IPS-18a (cell line): Measurements from ENCODE around the gene SRPK3.

ENCODE experiments used
- H3K27ac ChIP-seq: one replicate; pipeline ENCODE4 v1.5.1; 2013; ENCODE audit warnings: low read length
- H3K27me3 ChIP-seq: one replicate; pipeline ENCODE4 v1.6.1; 2013; ENCODE audit warnings: mild to moderate bottlenecking, low read length; ENCODE audit not compliant: control insufficient read depth, insufficient read depth
- H3K36me3 ChIP-seq: one replicate; pipeline ENCODE4 v1.6.1; 2013; ENCODE audit warnings: low read depth, low read length; ENCODE audit not compliant: control insufficient read depth
- H3K4me1 ChIP-seq: one replicate; pipeline ENCODE4 v1.6.1; 2013; ENCODE audit warnings: low read depth, low read length; ENCODE audit not compliant: control insufficient read depth
- H3K4me3 ChIP-seq: one replicate; pipeline ENCODE4 v1.5.1; 2013; ENCODE audit warnings: low read length
- H3K9ac ChIP-seq: one replicate; pipeline ENCODE4 v1.6.1; 2013; ENCODE audit warnings: mild to moderate bottlenecking, low read length, moderate library complexity
- H3K9me3 ChIP-seq: one replicate; pipeline ENCODE4 v1.6.1; 2013; ENCODE audit warnings: low read depth, low read length; ENCODE audit not compliant: control insufficient read depth

The SRPK3 gene, protein sequence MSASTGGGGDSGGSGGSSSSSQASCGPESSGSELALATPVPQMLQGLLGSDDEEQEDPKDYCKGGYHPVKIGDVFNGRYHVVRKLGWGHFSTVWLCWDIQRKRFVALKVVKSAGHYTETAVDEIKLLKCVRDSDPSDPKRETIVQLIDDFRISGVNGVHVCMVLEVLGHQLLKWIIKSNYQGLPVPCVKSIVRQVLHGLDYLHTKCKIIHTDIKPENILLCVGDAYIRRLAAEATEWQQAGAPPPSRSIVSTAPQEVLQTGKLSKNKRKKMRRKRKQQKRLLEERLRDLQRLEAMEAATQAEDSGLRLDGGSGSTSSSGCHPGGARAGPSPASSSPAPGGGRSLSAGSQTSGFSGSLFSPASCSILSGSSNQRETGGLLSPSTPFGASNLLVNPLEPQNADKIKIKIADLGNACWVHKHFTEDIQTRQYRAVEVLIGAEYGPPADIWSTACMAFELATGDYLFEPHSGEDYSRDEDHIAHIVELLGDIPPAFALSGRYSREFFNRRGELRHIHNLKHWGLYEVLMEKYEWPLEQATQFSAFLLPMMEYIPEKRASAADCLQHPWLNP

DNA sequence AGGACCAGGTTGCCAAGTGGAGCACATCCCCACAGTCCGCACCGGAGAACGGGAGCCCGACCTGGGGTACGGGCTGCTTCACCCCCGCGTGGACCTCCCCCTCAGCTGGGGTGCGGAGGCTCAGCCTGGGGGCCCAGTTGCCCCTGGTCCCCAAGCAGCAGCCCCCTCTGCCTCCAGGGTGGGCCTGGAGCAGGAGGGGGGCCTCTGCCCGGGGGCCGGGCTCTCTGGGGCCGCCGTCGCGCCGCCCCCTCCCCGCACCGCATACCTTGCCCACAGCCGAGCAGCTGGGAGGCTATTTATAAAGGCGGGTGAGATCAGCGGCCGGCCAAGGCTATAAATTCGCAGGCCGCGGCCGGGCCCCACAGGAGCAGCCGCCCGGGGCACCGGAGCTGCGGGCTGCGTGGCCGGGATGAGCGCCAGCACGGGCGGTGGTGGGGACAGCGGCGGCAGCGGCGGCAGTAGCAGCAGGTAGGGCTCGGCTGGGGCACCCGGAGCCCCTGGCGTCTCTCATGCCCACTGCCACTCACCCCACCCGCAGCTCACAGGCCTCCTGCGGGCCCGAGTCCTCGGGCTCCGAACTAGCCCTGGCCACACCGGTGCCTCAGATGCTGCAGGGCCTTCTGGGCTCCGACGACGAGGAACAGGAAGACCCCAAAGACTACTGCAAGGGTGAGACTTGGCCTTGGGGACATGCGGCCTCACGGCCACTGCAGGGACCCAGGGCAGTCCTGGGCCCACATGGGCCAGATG, at the start of gene SRPK3:
SRPK3 (plus strand) TSS at position 364 of the 750 bp plus-strand sequence; CDS start at position 410, 46 bp downstream.
- Histone ChIP-seq H3K4me1 (no peaks in the 10 kb centered on the region), H3K36me3 (peaks cover 4% of the 10 kb centered on the region), H3K27ac (no peak within 1 kb of the TSS), H3K9ac (no peak within 1 kb of the TSS), H3K27me3 (no peaks in the 10 kb centered on the region), H3K4me3 (no peak within 1 kb of the TSS), H3K9me3 (no peaks in the 10 kb centered on the region)

DNA sequence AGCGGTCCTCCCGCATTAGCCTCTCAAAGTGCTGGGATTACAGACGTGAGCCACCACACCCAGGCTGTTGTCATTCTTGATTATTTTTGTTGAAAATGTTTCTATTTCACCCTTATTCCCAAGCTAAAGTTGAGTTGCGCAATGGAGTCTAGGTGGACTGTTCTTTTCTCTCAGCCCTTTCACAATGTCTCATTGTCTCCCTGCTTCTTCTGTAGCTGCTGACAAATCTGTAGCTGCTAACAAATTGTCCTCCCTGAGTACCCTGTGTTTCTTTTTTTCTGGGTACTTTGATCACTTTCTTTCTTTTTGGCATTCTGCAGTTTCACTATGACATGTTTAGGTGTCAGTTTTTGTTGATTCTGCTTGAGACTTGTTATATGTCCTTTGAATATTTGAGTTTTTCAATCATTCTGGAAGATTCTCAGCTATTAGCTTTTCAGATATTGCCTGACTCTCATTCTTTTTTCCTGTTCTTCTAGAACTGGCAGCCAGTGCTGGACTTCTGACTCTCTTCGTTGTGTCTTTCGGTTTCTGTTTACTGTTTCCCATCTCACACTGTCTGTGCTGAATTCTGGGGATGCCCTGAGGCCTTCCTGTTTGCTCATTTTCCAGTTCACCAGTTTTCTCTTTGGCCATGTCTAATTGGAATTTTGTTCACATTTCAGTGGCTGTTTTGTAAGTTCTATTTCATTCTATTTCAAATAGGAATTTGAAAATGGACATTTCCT, 49.6 kb upstream of the SRPK3 start:
- Histone ChIP-seq H3K9ac (no peak overlapping the region), H3K27me3 (no peaks in the 10 kb centered on the region), H3K27ac (no peak overlapping the region), H3K4me1 (peaks cover 10% of the 10 kb centered on the region), H3K36me3 (no peaks in the 10 kb centered on the region), H3K4me3 (no peak overlapping the region), H3K9me3 (peaks cover 9% of the 10 kb centered on the region)

DNA sequence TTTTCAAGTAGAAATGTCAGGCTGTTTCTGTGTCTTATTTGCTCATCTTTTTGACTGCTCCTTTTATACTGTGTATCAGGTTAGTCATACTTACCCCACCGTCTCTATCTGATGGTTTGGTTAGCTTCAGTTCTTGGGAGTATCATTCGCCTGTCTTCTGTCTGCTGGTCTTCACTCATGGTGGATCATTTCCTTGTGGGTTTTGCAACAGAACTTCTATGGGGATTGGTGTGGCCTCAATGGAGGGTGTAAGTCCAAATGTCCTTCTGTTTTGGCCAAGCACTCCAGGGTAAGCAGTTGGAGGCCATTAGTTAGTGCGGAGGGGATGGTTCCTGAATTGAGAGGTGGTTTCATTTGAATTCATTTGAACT, 49.0 kb upstream of the SRPK3 start:
- H3K27ac ChIP-seq = no peak overlapping the region
- no peaks in the 10 kb centered on the region for H3K36me3 ChIP-seq
- H3K9ac ChIP-seq = no peak overlapping the region
- H3K27me3 ChIP-seq = no peaks in the 10 kb centered on the region
- H3K4me3 ChIP-seq = no peak overlapping the region
- peaks cover 9% of the 10 kb centered on the region for H3K9me3 ChIP-seq
- peaks cover 10% of the 10 kb centered on the region for H3K4me1 ChIP-seq

DNA sequence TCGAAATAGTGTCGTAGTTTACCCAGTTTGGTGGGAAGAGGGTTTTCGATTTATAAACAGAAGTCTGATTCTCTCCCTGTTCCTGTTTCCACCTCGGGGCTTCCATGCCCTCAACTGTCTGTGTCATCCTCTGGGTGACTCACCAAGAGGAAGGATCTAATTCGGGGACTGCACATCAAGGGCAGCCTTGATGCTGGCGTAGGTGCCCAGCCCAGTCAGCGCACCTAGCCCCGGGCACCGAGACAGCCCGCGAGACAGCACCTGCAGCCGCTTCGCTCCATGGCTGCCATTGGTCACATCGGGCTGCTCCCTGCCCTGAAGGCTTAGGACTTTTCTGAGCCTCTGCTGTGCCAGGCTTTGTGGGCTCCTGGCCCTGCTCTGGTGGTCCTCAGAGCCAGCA, 48.4 kb upstream of the SRPK3 start:
- H3K9me3 ChIP-seq = peaks cover 9% of the 10 kb centered on the region
- no peak overlapping the region for H3K9ac ChIP-seq
- H3K36me3 ChIP-seq = no peaks in the 10 kb centered on the region
- H3K4me3 ChIP-seq = no peak overlapping the region
- no peaks in the 10 kb centered on the region for H3K27me3 ChIP-seq
- no peak overlapping the region for H3K27ac ChIP-seq
- H3K4me1 ChIP-seq = peaks cover 4% of the 10 kb centered on the region

DNA sequence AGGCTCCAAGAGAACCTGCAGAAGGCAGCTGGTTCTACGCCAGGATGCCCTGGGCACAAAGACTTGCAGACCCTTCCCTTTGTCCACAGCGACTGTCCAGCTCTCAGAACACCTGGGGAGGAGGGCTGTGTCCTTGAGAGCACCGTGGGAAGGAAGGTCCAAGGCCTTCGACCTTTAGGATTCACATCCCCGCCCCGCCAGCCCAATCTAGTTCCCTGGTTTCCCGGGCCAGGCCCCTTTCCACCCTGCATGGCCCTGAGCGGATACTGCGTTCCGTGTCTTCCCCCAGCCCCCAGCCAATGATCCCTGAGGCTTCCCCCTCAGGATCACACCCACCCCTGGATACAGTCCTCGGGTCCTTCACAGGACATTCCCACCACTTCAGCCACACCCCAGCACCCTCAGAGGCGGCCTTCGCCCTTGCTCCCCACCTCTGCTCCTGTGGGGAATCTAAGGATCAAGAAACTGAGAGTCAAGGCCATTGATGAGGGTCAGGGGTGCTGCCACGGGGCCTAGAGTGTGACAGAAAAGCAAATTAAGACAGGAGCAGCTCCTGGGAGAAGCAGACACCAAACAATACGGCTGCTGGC, 47.1 kb upstream of the SRPK3 start:
- peaks cover 7% of the 10 kb centered on the region for H3K9me3 ChIP-seq
- no peaks in the 10 kb centered on the region for H3K4me1 ChIP-seq
- no peaks in the 10 kb centered on the region for H3K36me3 ChIP-seq
- H3K27me3 ChIP-seq = no peaks in the 10 kb centered on the region
- no peak overlapping the region for H3K4me3 ChIP-seq
- no peak overlapping the region for H3K9ac ChIP-seq
- H3K27ac ChIP-seq = no peak overlapping the region

DNA sequence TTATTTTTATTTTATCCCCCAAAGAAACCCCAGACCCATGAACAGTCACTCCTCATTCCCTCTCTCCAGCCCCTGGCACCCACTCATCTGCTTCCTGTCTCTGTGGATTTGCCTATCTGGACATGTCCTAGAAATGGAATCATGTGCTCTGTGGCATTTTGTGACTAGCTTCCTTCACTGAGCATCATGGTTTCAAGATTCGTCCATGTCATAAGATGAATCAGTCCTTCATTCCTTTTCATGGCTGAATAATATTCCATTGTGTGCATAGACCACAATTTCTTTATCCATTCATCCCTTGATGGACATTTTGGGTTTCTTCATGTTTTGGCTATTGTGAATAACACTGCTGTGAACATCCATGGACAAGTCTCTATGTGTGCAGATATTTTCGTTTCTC, 46.0 kb upstream of the SRPK3 start:
- Histone ChIP-seq H3K9ac (no peak overlapping the region), H3K27ac (no peak overlapping the region), H3K36me3 (no peaks in the 10 kb centered on the region), H3K27me3 (no peaks in the 10 kb centered on the region), H3K4me3 (no peak overlapping the region), H3K4me1 (no peaks in the 10 kb centered on the region), H3K9me3 (peaks cover 4% of the 10 kb centered on the region)

DNA sequence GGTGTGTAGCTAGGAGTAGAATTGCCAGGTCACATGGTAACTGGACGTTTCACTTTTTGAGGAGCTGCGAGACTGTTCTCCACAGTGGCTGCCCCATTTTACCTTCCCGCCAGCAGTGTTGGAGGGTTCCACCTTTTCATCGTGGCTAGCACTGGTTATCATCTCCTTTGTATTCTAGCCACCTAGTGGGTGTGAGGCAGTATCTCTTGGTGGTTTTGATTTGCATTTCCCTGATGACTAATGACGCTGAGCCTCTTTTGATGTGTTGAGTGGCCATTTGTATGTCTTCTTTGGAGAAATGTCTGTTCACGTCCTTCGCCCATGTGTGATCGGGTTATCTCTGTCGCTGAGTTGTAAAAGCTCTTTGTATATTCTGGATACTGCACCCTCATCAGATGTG, 45.6 kb upstream of the SRPK3 start:
- peaks cover 4% of the 10 kb centered on the region for H3K9me3 ChIP-seq

DNA sequence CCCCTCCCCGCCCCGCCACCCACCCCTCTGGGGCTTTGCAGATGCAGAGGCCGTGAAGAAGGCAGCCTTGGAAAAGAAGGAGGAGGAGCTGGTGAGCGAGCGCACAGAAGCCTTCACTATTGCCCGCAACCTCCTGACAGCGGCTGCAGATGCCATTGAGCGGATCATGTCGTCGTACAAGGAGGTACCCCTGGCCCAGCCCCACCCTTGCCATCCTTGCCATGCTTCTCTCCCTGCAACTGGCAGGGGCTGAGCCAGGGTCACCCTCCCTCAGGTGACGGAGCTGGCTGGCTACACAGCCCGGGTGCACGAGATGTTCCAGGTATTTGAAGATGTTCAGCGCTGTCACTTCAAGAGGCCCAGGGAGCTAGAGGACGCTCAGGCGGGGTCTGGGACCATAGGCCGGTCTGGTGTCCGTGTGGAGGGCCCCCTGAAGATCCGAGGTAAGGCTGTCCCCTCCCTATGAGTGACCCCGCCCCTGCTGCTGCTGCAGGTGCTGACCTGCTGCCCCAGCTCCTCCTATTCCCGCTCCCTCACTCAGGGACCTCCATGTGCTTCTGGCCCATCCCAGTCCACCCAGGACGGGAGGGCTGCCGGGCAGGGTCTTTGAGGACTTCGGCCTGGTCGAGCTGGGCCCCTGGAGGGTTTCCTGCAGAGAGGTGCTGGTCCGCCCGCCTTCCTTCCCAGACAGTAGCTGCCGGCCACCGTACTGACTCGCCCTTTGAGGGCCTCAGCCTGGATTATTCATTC, 44.6 kb upstream of the SRPK3 start:
- Histone ChIP-seq H3K9ac (no peak overlapping the region), H3K27me3 (no peaks in the 10 kb centered on the region), H3K9me3 (peaks cover 3% of the 10 kb centered on the region), H3K4me1 (no peaks in the 10 kb centered on the region), H3K27ac (no peak overlapping the region), H3K36me3 (no peaks in the 10 kb centered on the region), H3K4me3 (no peak overlapping the region)

More for the DNA sequence above, 45.6 kb upstream of the SRPK3 start:
- H3K4me1 ChIP-seq = no peaks in the 10 kb centered on the region
- no peak overlapping the region for H3K4me3 ChIP-seq
- no peak overlapping the region for H3K9ac ChIP-seq
- H3K36me3 ChIP-seq = no peaks in the 10 kb centered on the region
- no peaks in the 10 kb centered on the region for H3K27me3 ChIP-seq
- no peak overlapping the region for H3K27ac ChIP-seq

DNA sequence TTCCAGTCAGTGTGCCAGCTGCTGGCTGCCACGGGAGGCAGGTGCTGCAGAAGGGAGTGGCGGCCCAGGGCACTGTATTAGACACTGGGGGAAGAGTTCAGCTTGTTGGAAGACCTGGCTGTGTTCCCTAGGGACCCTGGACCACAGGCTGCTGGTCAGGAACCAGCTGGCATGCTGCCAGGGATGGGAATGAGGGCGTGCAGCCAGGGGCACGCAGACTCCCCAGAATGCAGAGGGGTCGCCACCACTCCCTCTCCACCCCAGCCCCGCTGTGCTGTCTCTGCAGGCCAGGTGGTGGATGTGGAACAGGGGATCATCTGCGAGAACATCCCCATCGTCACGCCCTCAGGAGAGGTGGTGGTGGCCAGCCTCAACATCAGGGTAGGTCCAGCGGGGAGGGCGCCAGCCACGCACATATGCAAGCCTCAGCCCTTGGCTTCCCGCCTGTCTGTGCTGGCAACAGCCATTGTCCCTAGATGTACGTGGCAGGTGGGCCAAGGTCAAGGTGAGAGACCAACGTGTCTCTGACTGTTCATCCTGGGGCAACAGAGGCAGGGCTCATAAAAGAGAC, 43.9 kb upstream of the SRPK3 start:
- no peak overlapping the region for H3K9ac ChIP-seq
- no peak overlapping the region for H3K4me3 ChIP-seq
- no peak overlapping the region for H3K27ac ChIP-seq
- no peaks in the 10 kb centered on the region for H3K4me1 ChIP-seq
- no peaks in the 10 kb centered on the region for H3K36me3 ChIP-seq
- H3K9me3 ChIP-seq = no peaks in the 10 kb centered on the region
- no peaks in the 10 kb centered on the region for H3K27me3 ChIP-seq

DNA sequence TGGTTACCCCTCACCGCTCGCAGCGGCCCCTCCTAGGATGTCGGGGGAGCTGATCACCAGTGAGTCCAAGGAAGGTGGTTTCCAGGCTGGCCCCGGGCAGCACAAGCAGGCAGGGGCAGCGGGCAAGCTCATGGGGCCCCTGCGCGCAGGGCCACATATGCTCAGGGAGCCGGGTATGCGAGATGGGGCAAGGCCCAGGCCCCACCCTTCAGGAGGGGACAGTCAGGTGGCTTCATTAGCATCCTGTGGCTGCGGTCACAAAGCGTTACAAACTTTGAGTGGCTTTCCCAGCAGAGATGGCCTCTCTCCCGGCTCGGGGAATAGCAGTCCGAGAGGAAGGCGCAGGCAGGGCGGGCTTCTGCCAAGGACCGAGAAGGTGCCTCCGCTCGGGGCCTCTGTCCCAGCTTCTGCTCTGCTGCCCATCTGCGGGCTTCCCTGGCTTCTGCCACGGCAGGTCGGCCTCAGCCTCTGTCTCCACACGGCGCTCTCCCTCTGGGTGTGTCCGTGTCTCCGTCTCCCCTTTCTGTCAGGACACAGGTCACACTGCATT, 42.7 kb upstream of the SRPK3 start:
- Histone ChIP-seq H3K27ac (no peak overlapping the region), H3K4me1 (no peaks in the 10 kb centered on the region), H3K27me3 (no peaks in the 10 kb centered on the region), H3K9ac (no peak overlapping the region), H3K4me3 (no peak overlapping the region), H3K9me3 (no peaks in the 10 kb centered on the region), H3K36me3 (no peaks in the 10 kb centered on the region)
